CD4-positive, alpha-beta T cell treated with Interleukin-4 for 4 hours (primary cell): ENCODE results near the gene CARMIL3.
A peak's percentile ranks its signal among the peaks of the same experiment; 100 is the strongest.
"Not testable (repeated sequence)": the region's sequence is repeated elsewhere in the genome, so short reads cannot be mapped to it uniquely, and the experiment has no call there.

ENCODE experiments used
- DNase-seq: peaks from one replicate; pipeline ENCODE4 v3.0.0-alpha.2; 2020

The CARMIL3 gene

DNA sequence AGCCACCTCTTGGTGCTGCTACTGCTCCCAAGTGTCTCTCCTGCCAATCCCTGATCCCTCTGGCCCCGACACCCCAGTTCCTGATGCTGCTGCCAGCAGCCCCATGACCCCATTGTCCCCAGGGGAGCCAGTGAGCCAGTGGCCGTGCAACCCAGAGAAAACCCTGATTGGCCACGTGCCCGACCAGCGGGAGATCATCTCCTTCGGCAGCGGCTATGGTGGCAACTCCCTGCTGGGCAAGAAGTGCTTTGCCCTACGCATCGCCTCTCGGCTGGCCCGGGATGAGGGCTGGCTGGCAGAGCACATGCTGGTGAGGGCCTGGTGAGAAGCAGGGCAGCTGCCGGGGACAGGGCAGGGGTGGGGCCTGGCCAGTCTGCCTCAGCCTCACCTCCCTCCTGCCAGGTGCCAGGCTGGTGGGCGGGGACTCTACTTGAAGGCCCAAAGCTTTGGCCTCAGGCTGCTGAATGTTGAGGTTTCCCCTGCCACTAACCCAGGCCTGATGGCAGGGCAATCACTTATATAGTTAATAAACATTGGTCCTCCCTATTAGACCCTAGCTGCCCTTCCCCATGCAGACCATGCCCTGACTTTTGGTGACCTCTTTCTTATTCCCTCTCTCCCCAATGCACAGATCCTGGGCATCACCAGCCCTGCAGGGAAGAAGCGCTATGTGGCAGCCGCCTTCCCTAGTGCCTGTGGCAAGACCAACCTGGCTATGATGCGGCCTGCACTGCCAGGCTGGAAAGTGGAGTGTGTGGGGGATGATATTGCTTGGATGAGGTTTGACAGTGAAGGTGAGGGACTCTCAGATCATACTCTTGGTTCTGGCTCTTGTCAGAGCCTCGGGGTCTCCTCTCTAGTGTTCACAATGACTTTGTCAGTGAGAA, 47.4 kb downstream of the CARMIL3 start:
- DNase-seq: no peak

DNA sequence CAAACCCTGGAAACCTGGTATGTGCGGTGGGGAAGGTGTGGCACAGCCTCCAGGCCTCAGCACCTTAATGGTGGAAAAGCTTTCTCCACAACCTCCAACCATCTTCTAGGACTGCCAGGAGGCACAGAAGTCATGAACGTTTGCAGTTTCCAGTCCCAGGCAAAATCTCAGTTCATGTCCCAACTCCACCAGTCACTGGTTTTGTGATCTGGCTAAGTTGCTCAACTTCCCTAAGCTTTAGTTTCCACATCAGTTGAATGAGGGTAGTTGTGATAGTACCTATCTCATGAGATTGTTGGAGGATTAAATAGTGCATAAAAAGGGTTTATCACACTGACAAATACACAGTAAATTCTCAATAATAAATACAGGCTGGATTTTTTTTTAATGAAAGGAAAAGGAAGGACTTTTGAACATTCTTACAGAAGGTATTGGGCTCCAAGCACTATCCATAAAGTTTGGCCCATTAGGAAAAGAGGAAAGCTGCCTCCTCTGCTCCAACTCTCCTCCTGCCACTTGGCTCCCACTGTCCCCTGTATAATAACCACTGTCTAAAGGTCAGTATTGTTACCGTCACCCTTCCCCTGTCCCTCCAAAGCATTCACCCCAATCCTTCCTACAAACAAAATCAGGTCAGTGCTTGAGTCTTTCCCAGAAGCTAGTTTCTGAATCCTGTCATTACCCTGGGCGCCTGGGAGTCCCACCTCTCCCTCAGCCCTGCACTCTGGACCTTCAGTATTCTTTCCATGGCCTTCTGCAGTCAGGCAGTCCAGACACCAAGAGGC, 48.6 kb downstream of the CARMIL3 start:
- DNase-seq: no peak

DNA sequence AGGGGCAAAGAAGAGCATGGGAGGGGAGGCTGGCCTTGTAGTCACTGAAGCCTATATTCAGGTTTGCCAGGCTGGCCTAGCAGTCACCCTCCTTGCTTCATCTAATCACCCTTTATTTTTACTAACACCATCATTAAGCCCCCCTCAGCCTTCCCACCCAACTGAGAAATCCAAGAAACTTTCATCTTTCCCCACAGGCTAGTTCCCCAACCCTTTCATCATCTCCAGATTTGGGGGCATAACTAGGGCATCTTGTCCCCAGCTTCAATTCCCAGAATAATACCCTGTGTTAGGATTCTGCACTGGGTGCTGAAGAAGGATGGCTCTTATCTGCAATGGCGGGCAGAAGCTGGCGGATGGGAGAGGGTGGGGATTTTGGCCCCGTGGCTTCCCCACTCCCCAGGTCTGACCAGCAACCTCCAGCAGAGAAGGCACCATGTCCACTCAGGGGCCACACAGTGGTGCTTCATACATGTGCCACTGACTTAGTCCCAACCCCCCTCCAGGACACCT, 49.2 kb downstream of the CARMIL3 start:
- no peak for DNase-seq

DNA sequence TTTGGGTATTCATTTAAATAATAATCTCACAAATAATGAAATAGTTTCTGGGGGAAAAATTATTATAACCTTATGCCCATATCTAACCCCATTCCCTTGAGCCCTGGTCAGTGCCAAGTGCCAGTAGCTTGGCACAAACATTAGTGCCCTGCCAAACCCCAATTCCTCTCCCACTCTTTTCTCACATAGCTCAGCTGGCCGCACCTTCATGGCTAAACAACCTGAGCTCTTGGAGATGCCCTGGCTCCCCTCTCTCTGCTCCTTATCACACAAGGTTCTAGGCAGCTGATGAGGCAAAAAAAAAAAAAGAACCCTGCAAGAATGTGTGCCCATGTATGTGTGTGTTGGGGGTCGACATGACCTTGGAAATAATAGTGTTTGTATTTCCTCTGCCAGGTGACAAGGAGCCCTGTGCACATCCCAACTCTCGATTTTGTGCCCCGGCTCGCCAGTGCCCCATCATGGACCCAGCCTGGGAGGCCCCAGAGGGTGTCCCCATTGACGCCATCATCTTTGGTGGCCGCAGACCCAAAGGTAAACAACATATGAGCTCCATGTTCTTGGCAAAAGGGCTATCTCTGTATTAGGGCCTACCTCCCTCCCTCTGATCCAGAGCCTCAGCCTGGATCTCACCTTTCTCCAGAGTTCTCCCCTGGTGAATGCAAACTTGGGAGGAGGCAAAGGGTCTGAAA, 50.7 kb downstream of the CARMIL3 start:
- no peak for DNase-seq

DNA sequence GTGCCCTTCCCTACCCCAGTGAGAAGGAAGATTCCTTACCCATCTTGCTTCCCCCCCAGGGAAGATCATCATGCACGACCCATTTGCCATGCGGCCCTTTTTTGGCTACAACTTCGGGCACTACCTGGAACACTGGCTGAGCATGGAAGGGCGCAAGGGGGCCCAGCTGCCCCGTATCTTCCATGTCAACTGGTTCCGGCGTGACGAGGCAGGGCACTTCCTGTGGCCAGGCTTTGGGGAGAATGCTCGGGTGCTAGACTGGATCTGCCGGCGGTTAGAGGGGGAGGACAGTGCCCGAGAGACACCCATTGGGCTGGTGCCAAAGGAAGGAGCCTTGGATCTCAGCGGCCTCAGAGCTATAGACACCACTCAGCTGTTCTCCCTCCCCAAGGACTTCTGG, 51.6 kb downstream of the CARMIL3 start:
- no peak for DNase-seq

DNA sequence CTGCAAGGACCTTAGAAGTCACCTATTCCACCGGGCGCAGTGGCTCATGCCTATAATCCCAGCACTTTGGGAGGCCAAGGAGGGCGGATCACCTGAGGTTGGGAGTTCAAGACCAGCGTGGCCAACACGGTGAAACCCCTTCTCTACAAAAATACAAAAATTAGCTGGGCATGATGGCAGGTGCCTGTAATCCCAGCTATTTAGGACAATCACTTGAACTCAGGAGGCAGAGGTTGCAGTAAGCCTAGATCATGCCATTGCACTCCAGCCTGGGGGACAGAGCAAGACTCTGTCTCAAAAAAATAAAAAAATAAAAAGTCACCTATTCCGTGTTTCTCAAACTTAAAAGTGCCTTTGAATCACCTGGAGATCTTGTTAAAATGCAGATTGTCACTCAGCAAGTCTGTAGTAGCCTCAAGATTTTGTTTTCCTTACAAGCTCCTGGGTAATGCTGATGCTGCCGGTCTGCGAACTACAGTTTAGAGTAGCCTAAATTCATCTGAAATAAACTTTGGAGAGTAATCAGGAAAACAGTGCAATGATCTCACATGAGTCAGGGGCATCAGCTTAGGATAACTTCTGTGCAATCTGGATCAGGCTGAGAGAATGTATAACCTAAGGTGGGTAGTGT, 53.9 kb downstream of the CARMIL3 start:
- not testable (repeated sequence) for DNase-seq

DNA sequence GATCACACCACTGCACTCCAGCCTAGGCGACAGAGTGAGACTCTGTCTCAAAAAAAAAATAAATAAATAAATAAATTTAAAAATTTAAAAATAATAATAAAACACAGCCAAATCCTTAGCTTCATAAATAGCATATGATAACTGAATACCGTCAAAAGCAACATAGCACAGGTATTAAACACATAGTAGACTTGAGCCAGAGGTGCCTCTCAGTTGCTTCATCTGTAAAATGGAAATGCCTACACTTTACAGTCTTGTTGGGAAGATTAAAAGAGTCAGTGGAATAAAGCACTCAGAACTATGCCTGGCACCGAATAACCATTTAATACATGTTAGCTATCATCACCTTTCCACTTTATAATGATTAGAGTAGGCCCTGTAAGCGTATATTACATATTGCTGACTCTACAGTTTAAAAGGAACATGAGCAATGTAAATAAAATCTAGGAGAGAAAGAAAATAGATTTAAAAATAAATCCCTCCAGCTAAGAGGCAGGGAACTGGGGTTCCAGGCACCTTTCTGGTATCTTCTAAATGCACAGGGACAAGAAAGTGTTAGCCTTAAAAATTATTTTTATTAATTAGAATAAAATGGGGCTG, 55.0 kb downstream of the CARMIL3 start:
- DNase-seq: no peak

DNA sequence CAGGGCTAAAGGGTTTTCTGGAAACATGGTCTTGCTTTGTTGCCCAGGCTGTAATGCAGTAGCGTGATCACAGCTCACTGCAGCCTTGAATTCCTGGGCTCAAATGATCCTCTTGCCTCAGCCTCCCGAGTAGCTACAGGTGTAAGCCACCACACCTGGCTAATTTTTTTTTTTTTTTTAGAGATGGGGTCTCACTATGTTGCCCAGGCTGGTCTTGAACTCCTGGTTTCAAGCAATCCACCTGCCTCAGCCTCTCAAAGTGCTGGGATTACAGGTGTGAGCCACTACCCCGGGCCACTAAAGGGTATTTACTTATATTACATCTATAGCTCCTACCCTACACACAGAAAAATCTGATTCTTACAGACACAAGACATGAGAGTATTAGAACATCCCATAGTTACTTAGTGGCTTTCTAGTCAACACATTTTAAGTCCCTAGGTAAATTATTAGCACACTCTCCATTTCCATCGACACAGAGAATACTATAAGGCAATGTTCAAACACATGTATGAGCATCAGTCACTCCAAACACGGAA, 56.6 kb downstream of the CARMIL3 start:
- no peak for DNase-seq

DNA sequence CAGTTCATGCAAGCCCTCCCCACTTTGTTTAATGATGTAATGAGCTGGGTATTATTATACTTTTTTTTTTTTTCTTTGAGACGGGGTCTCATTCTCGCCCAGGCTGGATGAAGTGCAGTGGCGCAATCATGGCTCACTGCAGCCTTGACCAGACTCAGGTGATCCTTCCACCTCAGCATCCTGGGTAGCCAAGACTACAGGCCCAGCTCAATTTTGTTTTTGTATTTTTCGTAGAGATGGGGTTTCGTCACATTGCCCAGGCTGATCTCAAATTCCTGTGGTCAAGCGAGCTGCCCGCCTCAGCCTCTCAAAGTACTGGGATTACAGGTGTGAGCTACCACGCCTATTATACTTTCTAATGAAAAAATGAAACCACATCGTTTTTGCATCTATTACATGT, 58.3 kb downstream of the CARMIL3 start:
- no peak for DNase-seq

DNA sequence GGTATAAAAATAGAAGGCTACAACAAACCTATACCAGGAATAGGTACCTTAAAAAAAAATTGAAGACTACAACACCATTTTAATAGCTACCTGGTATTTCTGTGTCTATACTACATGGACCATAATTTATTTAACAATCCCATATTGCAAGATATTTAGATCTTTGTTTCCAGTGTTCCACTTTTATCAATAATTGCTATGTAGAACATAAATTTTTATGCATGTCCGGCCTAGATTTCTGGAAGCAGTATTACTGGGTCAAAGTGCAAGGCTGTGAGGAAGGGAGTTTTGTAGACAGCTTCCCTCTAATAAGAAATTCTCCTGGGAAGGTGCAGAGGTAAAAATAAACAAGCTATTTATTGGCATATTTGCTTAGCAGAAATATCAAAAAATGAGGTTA, 58.7 kb downstream of the CARMIL3 start:
- DNase-seq: no peak

DNA sequence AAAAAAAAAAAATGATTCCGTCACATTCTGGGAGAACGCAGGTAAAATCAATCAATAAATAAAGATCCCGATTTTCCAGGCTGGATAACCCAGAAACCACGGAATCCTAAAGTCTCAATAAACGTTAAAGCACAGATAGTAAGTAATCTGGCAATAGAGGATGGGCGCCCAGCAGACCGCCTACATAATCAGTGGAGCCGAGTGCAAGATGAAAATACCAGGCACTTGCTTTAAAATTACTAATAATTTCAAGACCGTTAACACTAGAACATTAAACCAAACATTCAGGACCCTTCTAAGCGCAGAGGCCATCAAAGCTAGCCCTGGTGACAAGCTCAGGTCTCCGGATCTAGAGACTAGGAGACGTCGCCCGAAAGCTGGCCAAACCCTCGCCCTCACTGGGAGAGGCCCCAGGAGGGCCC, 61.6 kb downstream of the CARMIL3 start:
- no peak for DNase-seq

DNA sequence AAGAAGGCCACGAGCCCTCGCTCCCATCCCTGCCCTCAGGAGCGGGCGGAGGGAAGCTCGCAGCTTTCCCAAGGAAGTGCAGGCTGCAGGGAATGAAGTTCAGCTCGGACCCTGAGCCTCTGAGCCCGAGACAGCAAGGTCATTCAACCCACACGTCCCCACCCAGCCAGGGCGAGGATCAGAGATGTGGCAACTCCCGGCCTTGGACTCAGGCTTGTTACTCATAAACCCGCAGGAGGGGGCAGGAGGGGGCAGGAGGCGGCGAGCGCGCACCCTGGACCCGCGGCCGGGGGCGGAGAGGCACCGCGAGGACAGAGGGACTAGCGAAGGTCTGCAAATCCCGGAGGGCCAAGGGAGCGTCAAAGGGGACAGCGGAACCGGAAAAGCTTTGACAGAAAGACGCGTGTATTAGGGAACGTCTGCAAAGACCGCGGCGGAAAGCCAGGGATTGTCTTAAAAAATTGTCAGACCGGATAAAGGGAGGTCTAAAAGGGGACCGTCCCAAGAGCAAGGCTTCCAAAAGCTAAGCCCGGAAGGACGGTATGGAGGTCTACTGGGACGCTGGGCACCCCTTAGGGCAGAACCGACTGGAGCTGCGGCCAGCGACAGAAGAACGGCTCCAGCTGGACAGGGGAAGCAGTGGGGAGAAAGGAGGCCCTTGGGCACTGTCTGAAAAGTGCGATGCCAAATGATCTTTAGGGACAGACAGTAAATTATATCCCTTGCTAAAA, 62.2 kb downstream of the CARMIL3 start:
- peak; percentile 86 for DNase-seq

DNA sequence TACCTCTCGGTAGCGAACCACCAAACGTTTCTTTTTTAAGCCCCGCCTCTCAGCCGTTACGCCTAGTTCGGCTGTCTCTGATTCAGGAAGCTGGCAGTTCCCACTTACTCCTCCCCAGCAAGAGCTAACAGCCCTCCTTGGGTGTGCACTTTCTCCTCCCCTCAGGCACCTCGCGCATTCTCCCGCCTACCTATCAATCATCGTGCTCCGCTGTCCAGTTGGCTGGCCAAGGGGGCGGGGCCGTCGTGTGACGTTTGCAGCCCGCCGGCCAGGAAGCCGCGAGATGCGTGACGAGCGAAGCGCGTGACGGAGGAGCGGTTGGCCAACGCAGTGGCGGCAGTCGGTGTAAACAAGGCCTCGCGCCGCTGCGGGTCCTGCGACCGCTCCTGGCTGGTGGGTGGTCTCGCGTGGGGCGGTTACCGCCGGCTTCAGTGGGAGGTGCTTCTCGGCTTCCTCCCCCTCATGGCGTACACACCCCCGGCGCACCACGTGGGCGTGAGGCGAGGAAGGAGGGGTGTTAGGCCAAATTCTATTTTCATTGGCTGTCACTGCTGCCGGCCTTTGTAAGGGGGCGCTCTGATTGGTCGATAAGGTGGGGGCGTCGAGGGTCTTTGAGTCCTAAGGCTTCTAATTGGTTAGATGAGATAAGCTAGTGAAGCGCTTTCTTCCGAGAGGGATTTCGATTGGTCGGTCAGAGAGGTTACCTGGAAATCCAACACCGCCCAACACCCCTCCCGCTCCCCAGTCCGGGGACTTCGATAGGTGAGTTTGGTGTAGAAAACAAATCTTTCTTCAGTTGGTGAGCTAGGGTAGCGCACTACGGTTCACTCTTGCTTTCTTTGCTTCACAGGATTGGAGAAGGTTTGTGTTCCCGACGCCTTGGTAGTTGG, 63.0 kb downstream of the CARMIL3 start, which contains the start of the genes DCAF11 and NRL:
Gene DCAF11, plus strand, starts transcription at position 246 of the 890 bp plus-strand sequence. CDS start 818 bp downstream, outside the sequence.
Gene NRL, minus strand, starts transcription at position 418 of the 890 bp plus-strand sequence. CDS start 32,101 bp downstream, outside the sequence.
- peak; percentile 100 for DNase-seq

DNA sequence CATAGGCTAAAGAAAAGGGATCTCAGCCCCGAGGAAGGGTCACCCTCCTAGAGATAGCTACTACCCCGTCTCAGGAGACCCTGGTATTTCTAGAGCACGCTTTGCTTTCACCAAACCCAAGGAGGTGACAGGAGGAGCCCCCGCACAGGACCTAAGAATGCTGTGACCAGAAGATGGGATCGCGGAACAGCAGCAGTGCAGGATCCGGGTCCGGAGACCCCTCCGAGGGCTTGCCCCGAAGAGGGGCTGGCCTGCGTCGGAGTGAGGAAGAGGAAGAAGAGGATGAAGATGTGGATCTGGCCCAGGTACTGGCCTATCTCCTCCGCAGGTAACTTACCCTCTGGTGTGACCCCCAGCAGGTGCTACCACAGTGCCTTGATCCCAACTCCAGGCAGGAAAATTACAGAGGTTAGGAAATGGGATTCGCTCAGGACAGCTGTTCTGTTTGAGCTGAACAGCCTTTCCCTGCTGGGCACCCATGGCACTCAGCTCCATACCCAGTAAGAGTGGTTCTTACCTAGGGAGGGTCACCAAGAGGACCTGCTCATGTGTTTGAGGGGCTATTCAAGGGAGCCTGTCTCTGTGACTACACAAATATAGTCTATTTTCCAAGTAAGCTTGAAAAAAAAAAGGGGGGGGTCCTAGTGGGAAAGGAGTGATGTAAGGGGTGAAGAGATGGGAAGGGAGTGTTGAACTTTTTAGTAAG, 63.8 kb downstream of the CARMIL3 start:
- DNase-seq: no peak

DNA sequence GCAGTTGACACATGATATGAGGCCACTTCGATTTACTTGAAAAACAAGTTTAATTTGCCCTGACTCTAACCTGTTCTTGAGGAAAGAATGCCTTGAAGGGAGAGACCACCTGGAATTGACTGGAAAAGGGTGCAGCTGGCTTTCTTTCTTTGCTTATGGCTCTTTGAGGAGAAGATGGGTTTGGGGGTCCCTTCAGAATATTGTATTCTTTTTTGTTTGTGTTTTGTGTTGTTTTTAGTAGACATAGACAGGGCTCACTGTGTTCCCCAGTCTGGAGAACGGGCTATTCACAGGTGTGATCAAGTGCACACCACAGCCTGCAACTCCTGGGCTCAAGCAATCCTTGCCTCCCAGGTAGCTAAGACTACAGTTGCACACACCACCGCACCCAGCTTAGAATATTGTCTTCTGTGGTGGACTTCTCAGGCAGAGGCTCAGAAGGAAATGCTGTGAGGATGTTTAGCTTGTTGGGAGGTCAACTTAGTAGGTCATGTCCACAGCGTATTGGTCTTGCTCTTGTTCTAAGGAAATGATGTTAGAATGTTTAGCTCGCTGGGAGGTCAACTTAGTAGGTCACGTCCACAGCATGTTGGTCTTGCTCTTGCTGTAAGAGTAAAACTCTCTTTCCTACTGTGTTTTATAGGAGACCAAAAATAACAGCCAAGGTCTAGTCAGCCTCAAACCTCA, 64.5 kb downstream of the CARMIL3 start:
- DNase-seq: no peak

DNA sequence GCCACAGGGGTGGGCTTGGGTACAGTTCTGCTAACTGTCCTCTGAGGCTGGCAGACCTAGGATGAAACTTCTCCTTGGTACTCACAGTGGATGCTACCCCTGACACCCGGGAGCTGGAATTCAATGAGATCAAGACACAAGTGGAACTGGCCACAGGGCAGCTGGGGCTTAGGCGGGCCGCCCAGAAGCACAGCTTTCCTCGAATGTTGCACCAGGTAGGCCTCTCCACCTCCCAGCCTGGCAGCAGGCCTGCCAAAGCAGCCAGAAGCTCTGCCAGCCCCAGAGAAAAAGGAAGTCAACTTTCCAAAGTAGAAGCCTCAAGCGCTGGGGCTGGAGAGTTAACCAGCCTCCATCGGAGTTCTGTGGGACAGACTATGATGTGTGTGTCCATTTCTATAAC, 65.4 kb downstream of the CARMIL3 start:
- DNase-seq: no peak
